Renal cortex interstitium (tissue), 11 donors: ENCODE results near the gene ATP2C1. TPM values are rescaled to one million over a fixed set of nuclear protein-coding genes. Genes with fewer than 3 reads are reported as not detected.
"Not testable (repeated sequence)": the region's sequence is repeated elsewhere in the genome, so short reads cannot be mapped to it uniquely, and the experiment has no call there.

Source experiments
- DNase-seq, 11 donors: peaks; one replicate each; pipeline ENCODE4 v3.0.0-alpha.2; 2013; ENCODE audit warnings: low read depth in 9 of 11, low spot score in 4 of 11; ENCODE audit errors: extremely low read depth in 1 of 11
- polyA plus RNA-seq, 3 donors: library from polyadenylated mRNA; unstranded; fragments of 120-200 nt; gene quantifications; one replicate each; pipeline ENCODE4 v1.2.1, GENCODE V29; 2013; ENCODE audit not compliant: insufficient read length in 3 of 3

Gene ATP2C1
- polyA plus RNA-seq, 3 donors: 129 to 148 (median 132) TPM

- DNase-seq: no peak
These were observed 113.9 kb downstream of the ATP2C1 start for GRCh38 chr3:131007782-131008181.

GRCh38 chr3:131008326-131008725, 114.4 kb downstream of the ATP2C1 start:
- no peak for DNase-seq

GRCh38 chr3:131009698-131010097, 115.8 kb downstream of the ATP2C1 start:
- DNase-seq: no peak

- no peak for DNase-seq
These were observed 125.1 kb downstream of the ATP2C1 start for GRCh38 chr3:131018970-131019369.

- no peak for DNase-seq
These were observed 126.3 kb downstream of the ATP2C1 start for GRCh38 chr3:131020122-131020693.

GRCh38 chr3:131025539-131025938, 131.7 kb downstream of the ATP2C1 start:
- no peak for DNase-seq

GRCh38 chr3:131026321-131027151, 132.7 kb downstream of the ATP2C1 start, which contains the start of the genes ASTE1 and NEK11:
Gene ASTE1 (minus strand): TSS chr3:131026825. CDS start chr3:131025306, 1,519 bp downstream.
Gene NEK11 (plus strand): TSS chr3:131026877. CDS start chr3:131029709, 2,832 bp downstream.
- DNase-seq: peak; percentile 66 to 84 (median 77)

- DNase-seq: no peak
These were observed 135.0 kb downstream of the ATP2C1 start for GRCh38 chr3:131028844-131029243.

- DNase-seq: no peak
These were observed 137.8 kb downstream of the ATP2C1 start for GRCh38 chr3:131031660-131032059.

GRCh38 chr3:131033480-131034080, 139.7 kb downstream of the ATP2C1 start:
- peak in 9 of 11 donors; percentile 8 to 46 (median 20) for DNase-seq

GRCh38 chr3:131036200-131036816, 142.4 kb downstream of the ATP2C1 start:
- no peak for DNase-seq

- DNase-seq: no peak
These were observed 143.1 kb downstream of the ATP2C1 start for GRCh38 chr3:131036986-131037385.

- no peak for DNase-seq
These were observed 144.4 kb downstream of the ATP2C1 start for GRCh38 chr3:131038326-131038725.

- not testable (repeated sequence) for DNase-seq
These were observed 148.5 kb downstream of the ATP2C1 start for GRCh38 chr3:131042271-131042985.

- no peak for DNase-seq
These were observed 153.7 kb downstream of the ATP2C1 start for GRCh38 chr3:131047582-131047981.

GRCh38 chr3:131048030-131048429, 154.1 kb downstream of the ATP2C1 start:
- no peak for DNase-seq

GRCh38 chr3:131050001-131050400, 156.1 kb downstream of the ATP2C1 start:
- DNase-seq: no peak

GRCh38 chr3:131053043-131053859, 159.4 kb downstream of the ATP2C1 start:
- no peak for DNase-seq
